B cell (primary cell): ENCODE results near the gene PHPT1. TPM values are rescaled to one million over a fixed set of nuclear protein-coding genes. Genes with fewer than 3 reads are reported as not detected.

ENCODE experiments used
- ATAC-seq: fragments of 200-7000 bp; cut with Tn5 transposase; one replicate; pipeline ENCODE4 v1.10.0; 2021; ENCODE audit warnings: low read depth, mild to moderate bottlenecking, moderate number of reproducible peaks, moderate library complexity
- CTCF ChIA-PET: fragments of 350-600 bp; sonication (Branson Sonifier 250); formaldehyde crosslinking; loops from one replicate; lab custom pipeline; 2021; ENCODE audit warnings: antibody characterized with exemption, inconsistent platforms; lab: Charles Lee
- POLR2A ChIA-PET: fragments of 350-600 bp; sonication (Branson Sonifier 250); formaldehyde crosslinking; loops from one replicate; lab custom pipeline; 2021; ENCODE audit warnings: antibody characterized with exemption; lab: Charles Lee
- DNase-seq: peaks from one replicate; pipeline ENCODE4 v3.0.0; 2013
- H2AFZ ChIP-seq: 2 replicates; pipeline ENCODE4 v1.6.1; 2012; ENCODE audit warnings: mild to moderate bottlenecking, low read depth, low read length; ENCODE audit not compliant: insufficient read depth, poor library complexity, severe bottlenecking
- H3K27ac ChIP-seq, 2 donors: 1 replicate in 1 of 2; 2 replicates in 1 of 2; pipeline ENCODE4 v1.5.1; 2012 to 2013; ENCODE audit warnings: low read length in 2 of 2, mild to moderate bottlenecking in 2 of 2, moderate library complexity in 1 of 2
- H3K27me3 ChIP-seq, 4 experiments: fragments of 200-600 bp in 1 of 4; sonication (generic) in 1 of 4; replicated peaks in 1 of 4; 1 replicate in 2 of 4; 2 replicates in 2 of 4; pipeline versions ENCODE4 v1.6.1 to v1.7.0; 2013 to 2016; ENCODE audit warnings: low read length in 3 of 4, mild to moderate bottlenecking in 2 of 4, mixed read lengths in 1 of 4, moderate library complexity in 1 of 4; ENCODE audit not compliant: insufficient read depth in 4 of 4, control insufficient read depth in 3 of 4; ENCODE audit errors: control extremely low read depth in 1 of 4
- H3K36me3 ChIP-seq, 2 experiments: replicated peaks in 1 of 2; 1 replicate in 1 of 2; 2 replicates in 1 of 2; pipeline versions ENCODE4 v1.6.1 to v1.7.1; 2013; ENCODE audit warnings: low read length in 1 of 2; ENCODE audit not compliant: insufficient read depth in 2 of 2, control insufficient read depth in 1 of 2; ENCODE audit errors: control extremely low read depth in 1 of 2, extremely low read depth in 1 of 2
- H3K4me1 ChIP-seq, 2 donors: fragments of 200-600 bp in 1 of 2; sonication (generic) in 1 of 2; 1 replicate in 1 of 2; 2 replicates in 1 of 2; pipeline versions ENCODE4 v1.5.1 to v1.6.1; 2013 to 2017; ENCODE audit warnings: low read length in 2 of 2; ENCODE audit not compliant: control insufficient read depth in 2 of 2, insufficient read depth in 2 of 2
- H3K4me2 ChIP-seq: replicated peaks from 2 replicates; pipeline ENCODE3; 2012; ENCODE audit warnings: mild to moderate bottlenecking, low read depth, low read length; ENCODE audit not compliant: poor library complexity, severe bottlenecking
- H3K4me3 ChIP-seq, 5 experiments: fragments of 200-600 bp in 1 of 5; sonication (generic) in 1 of 5; 1 replicate in 3 of 5; 2 replicates in 2 of 5; pipeline versions ENCODE4 v1.5.1 to v1.7.0; 2011 to 2016; ENCODE audit warnings: low read length in 4 of 5, mild to moderate bottlenecking in 4 of 5, low read depth in 2 of 5, control low read depth in 1 of 5, moderate library complexity in 1 of 5; ENCODE audit not compliant: insufficient read depth in 1 of 5; ENCODE audit errors: control extremely low read depth in 1 of 5, extremely low read depth in 1 of 5
- H3K79me2 ChIP-seq: fragments of 200-600 bp; sonication (generic); one replicate; pipeline ENCODE4 v1.6.0; 2016; ENCODE audit warnings: low read length; ENCODE audit not compliant: control insufficient read depth, insufficient read depth
- H3K9ac ChIP-seq: fragments of 200-600 bp; sonication (generic); 2 replicates; pipeline ENCODE4 v1.6.1; 2017; ENCODE audit warnings: mild to moderate bottlenecking, low read length, moderate library complexity
- H3K9me3 ChIP-seq, 3 donors: one replicate each; pipeline versions ENCODE4 v1.6.1 to v1.7.1; 2013; ENCODE audit warnings: low read length in 2 of 3; ENCODE audit not compliant: control insufficient read depth in 2 of 3, insufficient read depth in 1 of 3; ENCODE audit errors: control extremely low read depth in 1 of 3
- H4K20me1 ChIP-seq: 2 replicates; pipeline ENCODE4 v1.6.0; 2012; ENCODE audit warnings: mild to moderate bottlenecking, low read length; ENCODE audit not compliant: insufficient read depth, control insufficient read depth, poor library complexity, severe bottlenecking
- H3K27ac Mint-ChIP-seq: one replicate; pipeline ENCODE4 v1.8.0; 2021; ENCODE audit warnings: mixed read lengths
- H3K27me3 Mint-ChIP-seq: one replicate; pipeline ENCODE4 v1.8.0; 2021; ENCODE audit warnings: mixed read lengths
- H3K4me1 Mint-ChIP-seq: one replicate; pipeline ENCODE4 v1.8.0; 2021; ENCODE audit warnings: mixed read lengths
- H3K4me3 Mint-ChIP-seq: one replicate; pipeline ENCODE4 v1.8.0; 2021; ENCODE audit warnings: mixed read lengths
- H3K9me3 Mint-ChIP-seq: one replicate; pipeline ENCODE4 v1.8.0; 2022; ENCODE audit warnings: mixed read lengths; ENCODE audit not compliant: insufficient read depth
- CTCF ChIP-seq: fragments of 200-600 bp; IDR thresholded peaks from one replicate; pipeline ENCODE4 v1.8.0; 2022; ENCODE audit warnings: antibody characterized with exemption, mild to moderate bottlenecking
- EZH2 ChIP-seq: IDR thresholded peaks from 2 replicates; pipeline ENCODE4 v1.6.1; 2012; ENCODE audit warnings: borderline replicate concordance, low read depth, mild to moderate bottlenecking, moderate library complexity, low read length; ENCODE audit not compliant: insufficient read depth, poor library complexity, severe bottlenecking
- WGBS: methylation state at CpG from one replicate; pipeline ENCODE4 v1.1.5; 2013; ENCODE audit warnings: missing lambda C conversion rate; ENCODE audit not compliant: insufficient coverage; 5-methylcytosine and 5-hydroxymethylcytosine counted together
- intact Hi-C: fragments of 100-400 bp; cut with micrococcal nuclease; formaldehyde crosslinking; loops from one replicate; pipeline ENCODE4 v1.10.0; 2022
- polyA plus RNA-seq: library from polyadenylated mRNA; depleted of rRNA; stranded (reverse); fragments of >200 nt; gene quantifications from 2 replicates; pipeline ENCODE4 v1.2.3, GENCODE V29; 2012
- total RNA-seq, 2 donors: library from RNA; stranded (reverse); fragments of 120-200 nt in 1 of 2; gene quantifications; 1 replicate in 1 of 2; 2 replicates in 1 of 2; pipeline versions ENCODE4 v1.2.3 to v1.2.4, GENCODE V29; 2013 to 2022

Gene PHPT1
- total and polyA plus RNA-seq, 2 donors (not counting 1 experiment from before 2014, with no cell fraction given): 36.5 to 37.2 TPM

DNA sequence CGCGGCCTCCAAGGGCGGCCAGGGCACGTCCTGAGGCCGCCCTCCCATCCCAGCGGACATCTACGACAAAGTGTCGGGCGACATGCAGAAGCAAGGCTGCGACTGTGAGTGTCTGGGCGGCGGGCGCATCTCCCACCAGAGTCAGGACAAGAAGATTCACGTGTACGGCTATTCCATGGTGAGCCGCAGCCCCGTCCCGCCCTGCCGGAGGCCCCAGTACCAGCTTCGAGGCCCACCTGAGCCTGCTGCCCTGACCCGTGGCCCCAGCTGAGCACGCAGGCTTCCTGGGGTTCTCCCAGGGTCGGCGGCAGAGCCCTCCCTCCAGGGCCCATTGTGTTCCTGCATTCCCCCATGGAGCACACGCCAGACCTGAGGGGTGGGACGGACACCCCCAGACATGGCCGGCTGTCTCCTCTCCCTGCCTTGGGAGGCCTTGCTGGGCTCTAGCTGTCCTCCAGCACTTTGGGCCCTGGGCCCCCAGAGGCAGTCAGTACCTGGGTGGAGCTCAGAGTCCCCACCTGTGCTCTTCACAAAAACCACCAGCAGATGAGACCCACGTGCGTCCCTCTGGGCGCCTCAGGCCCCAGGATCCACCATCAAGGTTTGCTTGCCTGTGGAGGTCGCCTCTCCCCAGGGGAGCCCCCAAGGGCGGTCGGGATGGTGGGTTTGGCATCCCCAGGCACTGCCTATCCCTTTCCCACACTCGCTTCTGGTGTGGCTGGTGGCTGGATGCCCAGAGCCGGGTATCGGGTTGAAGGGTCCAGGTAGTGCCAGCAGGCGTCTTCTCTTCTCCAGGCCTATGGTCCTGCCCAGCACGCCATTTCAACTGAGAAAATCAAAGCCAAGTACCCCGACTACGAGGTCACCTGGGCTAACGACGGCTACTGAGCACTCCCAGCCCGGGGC lies 1.0 kb downstream of the PHPT1 start:
- no peak for ATAC-seq
- H2AFZ ChIP-seq: peak overlapping the region; percentile 97

More for the DNA sequence above, 1.0 kb downstream of the PHPT1 start:
- H3K27ac ChIP-seq: no peak overlapping the region
- peak overlapping the region; percentile 84 for H3K9ac ChIP-seq
- TF ChIP-seq CTCF (no peak), EZH2 (no peak)
- Mint-ChIP-seq H3K27me3 (peaks cover 7% of the 10 kb centered on the region), H3K27ac (peak overlapping the region; percentile 94), H3K4me1 (peaks cover 20% of the 10 kb centered on the region), H3K4me3 (peak overlapping the region; percentile 96), H3K9me3 (no peaks in the 10 kb centered on the region)
- H3K4me3 ChIP-seq: peak overlapping the region; percentile 8 to 87 (median 82)
- 80% methylated on average over 43 of the region's 43 CpGs for WGBS
- peaks cover 29 to 35% of the 10 kb centered on the region in 2 donors for H3K4me1 ChIP-seq
- ChIA-PET POLR2A (interaction anchor here (0.5 kb wide), 1 partner anchor 14 kb away, joined by 3 read pairs; no protein-coding TSS in a partner anchor), CTCF (interaction anchor here (1.1 kb wide), 1 partner anchor 34 kb away, joined by 4 read pairs; no protein-coding TSS in a partner anchor)
- peaks cover 2% of the 10 kb centered on the region for H3K79me2 ChIP-seq
- H3K9me3 ChIP-seq: peaks cover 0 to 17% (median 0%) of the 10 kb centered on the region in 3 donors
- intact Hi-C loops: loop anchor here (1.0 to 5.0 kb wide), 7 partner anchors 16 to 183 kb away; partner anchors contain the start of genes EDF1, FBXW5, FUT7 and PAXX
- DNase-seq: peak; percentile 31
- H4K20me1 ChIP-seq: peaks cover 20% of the 10 kb centered on the region
- H3K36me3 ChIP-seq: peaks cover 0 to 4% of the 10 kb centered on the region in 2 experiments
- H3K4me2 ChIP-seq: peak overlapping the region; percentile 99
- H3K27me3 ChIP-seq: peaks cover 0 to 23% (median 8%) of the 10 kb centered on the region in 4 experiments
